Loucy (cell line): ENCODE measurements around the gene PLPPR3.

Experiments used
- H2AFZ ChIP-seq: fragments of 200-600 bp; sonication (generic); 2 replicates; pipeline ENCODE4 v1.6.0; 2016; ENCODE audit warnings: antibody characterized with exemption, mild to moderate bottlenecking, low read length, moderate library complexity
- H3F3A ChIP-seq: fragments of 200-600 bp; 2 replicates; pipeline ENCODE4 v1.6.0; 2016; ENCODE audit warnings: antibody characterized with exemption, low read depth, mild to moderate bottlenecking
- H3K27me3 ChIP-seq: fragments of 200-600 bp; sonication (generic); 2 replicates; pipeline ENCODE4 v1.6.1; 2014; ENCODE audit warnings: low read length, mild to moderate bottlenecking; ENCODE audit not compliant: insufficient read depth, poor library complexity, severe bottlenecking
- H3K36me3 ChIP-seq: fragments of 200-600 bp; sonication (generic); 2 replicates; pipeline ENCODE4 v1.6.1; 2016; ENCODE audit warnings: low read length; ENCODE audit not compliant: insufficient read depth
- H3K4me1 ChIP-seq: fragments of 200-600 bp; sonication (generic); 2 replicates; pipeline ENCODE4 v1.5.1; 2014; ENCODE audit warnings: low read length, mild to moderate bottlenecking; ENCODE audit not compliant: insufficient read depth, poor library complexity, severe bottlenecking
- H3K4me2 ChIP-seq: fragments of 200-600 bp; sonication (generic); 2 replicates; pipeline ENCODE4 v1.6.0; 2014; ENCODE audit warnings: antibody characterized with exemption, low read length, low read depth, mild to moderate bottlenecking; ENCODE audit not compliant: poor library complexity, severe bottlenecking
- H3K4me3 ChIP-seq: fragments of 200-600 bp; sonication (generic); 2 replicates; pipeline ENCODE4 v1.5.1; 2014; ENCODE audit warnings: low read length, mild to moderate bottlenecking, mixed read lengths; ENCODE audit not compliant: poor library complexity, severe bottlenecking
- H3K79me2 ChIP-seq: fragments of 200-600 bp; sonication (generic); 2 replicates; pipeline ENCODE4 v1.6.1; 2014; ENCODE audit warnings: low read length; ENCODE audit not compliant: insufficient read depth
- H3K9ac ChIP-seq: fragments of 200-600 bp; sonication (generic); 2 replicates; pipeline ENCODE4 v1.6.0; 2014; ENCODE audit warnings: mild to moderate bottlenecking, low read depth, low read length, moderate library complexity; ENCODE audit not compliant: poor library complexity, severe bottlenecking
- H3K9me2 ChIP-seq: fragments of 200-600 bp; sonication (generic); replicated peaks from 2 replicates; pipeline ENCODE4 v1.6.1; 2016; ENCODE audit warnings: low read depth, low read length, mixed read lengths
- H3K9me3 ChIP-seq: fragments of 200-600 bp; sonication (generic); 2 replicates; pipeline ENCODE4 v1.6.1; 2014; ENCODE audit warnings: mild to moderate bottlenecking, antibody characterized with exemption, low read length, low read depth; ENCODE audit not compliant: insufficient read depth
- H4K20me1 ChIP-seq: fragments of 200-600 bp; sonication (generic); 2 replicates; pipeline ENCODE4 v1.6.0; 2014; ENCODE audit warnings: antibody characterized with exemption, low read length, mild to moderate bottlenecking; ENCODE audit not compliant: insufficient read depth, poor library complexity, severe bottlenecking
- EZH2phosphoT487 ChIP-seq: fragments of 200-600 bp; IDR thresholded peaks from 2 replicates; pipeline ENCODE4 v1.6.1; 2018; ENCODE audit warnings: antibody characterized with exemption, mild to moderate bottlenecking, moderate library complexity, borderline replicate concordance
- TF ChIP-seq, protein P1 (sequence below): fragments of 200-600 bp; sonication (generic); conservative IDR thresholded peaks from 2 replicates; pipeline ENCODE4 v1.5.1; 2014; ENCODE audit warnings: mild to moderate bottlenecking, antibody characterized with exemption, low read length

Gene PLPPR3

DNA sequence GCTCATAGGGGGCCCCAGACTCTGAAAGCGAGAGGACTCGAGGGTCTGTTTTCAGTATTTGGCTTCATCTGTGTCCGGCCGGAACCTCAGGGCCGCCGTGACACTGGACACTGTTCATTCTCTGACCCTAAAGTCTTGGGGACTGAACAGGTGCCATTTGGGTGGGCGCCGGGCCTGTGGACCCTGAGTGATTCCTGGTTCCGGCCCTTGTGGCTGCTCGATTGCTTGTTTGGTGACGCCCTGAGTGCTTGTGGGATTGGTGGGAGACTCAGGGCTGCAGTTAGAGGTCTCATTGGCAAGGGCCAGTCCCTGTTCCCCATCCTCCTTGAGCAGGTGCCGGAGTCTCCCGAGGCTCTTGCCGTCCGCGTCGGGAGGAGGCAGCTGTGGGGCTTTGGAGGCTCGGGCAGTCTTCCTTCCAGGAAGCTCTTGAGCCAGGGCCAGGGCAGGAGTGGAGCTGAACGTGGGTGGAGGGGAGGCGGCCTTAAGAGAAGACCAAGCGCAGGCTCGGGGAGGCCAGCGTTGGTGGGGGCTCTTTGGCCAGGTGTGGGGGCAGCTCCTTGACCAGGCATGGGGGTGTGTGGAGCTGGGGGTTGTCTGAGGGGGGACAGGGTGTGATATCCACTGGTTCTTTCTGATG, 19.8 kb downstream of the PLPPR3 start:
- TF ChIP-seq, protein P1, sequence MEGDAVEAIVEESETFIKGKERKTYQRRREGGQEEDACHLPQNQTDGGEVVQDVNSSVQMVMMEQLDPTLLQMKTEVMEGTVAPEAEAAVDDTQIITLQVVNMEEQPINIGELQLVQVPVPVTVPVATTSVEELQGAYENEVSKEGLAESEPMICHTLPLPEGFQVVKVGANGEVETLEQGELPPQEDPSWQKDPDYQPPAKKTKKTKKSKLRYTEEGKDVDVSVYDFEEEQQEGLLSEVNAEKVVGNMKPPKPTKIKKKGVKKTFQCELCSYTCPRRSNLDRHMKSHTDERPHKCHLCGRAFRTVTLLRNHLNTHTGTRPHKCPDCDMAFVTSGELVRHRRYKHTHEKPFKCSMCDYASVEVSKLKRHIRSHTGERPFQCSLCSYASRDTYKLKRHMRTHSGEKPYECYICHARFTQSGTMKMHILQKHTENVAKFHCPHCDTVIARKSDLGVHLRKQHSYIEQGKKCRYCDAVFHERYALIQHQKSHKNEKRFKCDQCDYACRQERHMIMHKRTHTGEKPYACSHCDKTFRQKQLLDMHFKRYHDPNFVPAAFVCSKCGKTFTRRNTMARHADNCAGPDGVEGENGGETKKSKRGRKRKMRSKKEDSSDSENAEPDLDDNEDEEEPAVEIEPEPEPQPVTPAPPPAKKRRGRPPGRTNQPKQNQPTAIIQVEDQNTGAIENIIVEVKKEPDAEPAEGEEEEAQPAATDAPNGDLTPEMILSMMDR: no peak
- no peak for TF ChIP-seq EZH2phosphoT487
- H3K9ac ChIP-seq: peak overlapping the region; percentile 35

DNA sequence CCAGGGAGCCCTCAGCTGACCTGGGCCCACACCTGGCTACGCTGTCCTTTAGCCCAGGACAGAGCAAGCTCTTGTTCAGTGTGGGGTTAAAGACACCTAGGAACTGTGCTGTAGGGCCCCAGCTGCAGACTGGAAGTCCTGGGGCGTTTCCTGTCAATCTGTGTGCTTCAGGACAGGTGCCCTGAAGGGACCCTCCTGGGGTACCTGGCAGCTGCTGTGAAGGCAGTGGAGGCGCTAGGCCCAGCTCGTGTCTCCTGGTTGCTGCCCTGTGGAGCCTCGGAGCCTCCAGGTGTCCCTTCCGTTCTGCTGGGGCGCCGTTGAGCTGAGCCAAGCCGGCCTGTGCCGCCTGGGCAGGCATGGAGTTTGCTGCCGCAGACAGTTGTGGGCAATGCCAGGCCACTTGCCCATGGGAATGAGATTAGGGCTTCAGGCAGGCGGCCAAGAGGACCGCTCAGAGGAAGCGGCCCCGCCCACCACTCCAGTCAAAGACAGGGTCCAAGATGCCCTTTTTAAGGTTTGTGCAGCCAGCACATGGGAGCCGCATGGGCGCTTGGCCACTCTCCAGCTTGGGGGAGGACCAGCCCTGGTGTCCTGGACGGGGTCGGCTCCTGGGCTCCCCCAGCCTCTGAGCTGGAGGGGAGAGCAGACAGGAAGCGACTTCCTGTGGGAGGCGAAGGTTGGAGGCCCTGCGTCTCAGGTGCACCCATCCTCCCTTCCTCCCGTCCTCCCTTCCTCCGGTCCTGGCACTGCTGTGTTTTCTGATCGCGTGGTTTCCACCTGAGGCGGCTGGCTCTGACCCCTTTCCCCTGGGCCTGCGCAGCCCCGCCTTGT, 20.5 kb downstream of the PLPPR3 start:
- Histone ChIP-seq H3K36me3 (peaks cover 68% of the 10 kb centered on the region), H3K9me2 (no peaks in the 10 kb centered on the region), H3K9ac (peak overlapping the region; percentile 35), H3K27me3 (peaks cover 8% of the 10 kb centered on the region), H3K9me3 (no peaks in the 10 kb centered on the region), H3K79me2 (peaks cover 92% of the 10 kb centered on the region), H3K4me1 (peaks cover 21% of the 10 kb centered on the region), H2AFZ (no peak overlapping the region), H3K4me2 (peak overlapping the region; percentile 93), H4K20me1 (peaks cover 84% of the 10 kb centered on the region), H3F3A (no peaks in the 10 kb centered on the region), H3K4me3 (peak overlapping the region; percentile 97)
- TF ChIP-seq, protein P1: no peak
- TF ChIP-seq EZH2phosphoT487: no peak

More for the DNA sequence above, 19.8 kb downstream of the PLPPR3 start:
- peak overlapping the region; percentile 97 for H3K4me3 ChIP-seq
- peaks cover 91% of the 10 kb centered on the region for H4K20me1 ChIP-seq
- peaks cover 21% of the 10 kb centered on the region for H3K4me1 ChIP-seq
- no peaks in the 10 kb centered on the region for H3K9me2 ChIP-seq
- no peaks in the 10 kb centered on the region for H3F3A ChIP-seq
- H3K79me2 ChIP-seq: peaks cover 95% of the 10 kb centered on the region
- H3K9me3 ChIP-seq: no peaks in the 10 kb centered on the region
- H3K4me2 ChIP-seq: peak overlapping the region; percentile 93
- H3K27me3 ChIP-seq: peaks cover 8% of the 10 kb centered on the region
- peaks cover 75% of the 10 kb centered on the region for H3K36me3 ChIP-seq
- H2AFZ ChIP-seq: no peak overlapping the region

DNA sequence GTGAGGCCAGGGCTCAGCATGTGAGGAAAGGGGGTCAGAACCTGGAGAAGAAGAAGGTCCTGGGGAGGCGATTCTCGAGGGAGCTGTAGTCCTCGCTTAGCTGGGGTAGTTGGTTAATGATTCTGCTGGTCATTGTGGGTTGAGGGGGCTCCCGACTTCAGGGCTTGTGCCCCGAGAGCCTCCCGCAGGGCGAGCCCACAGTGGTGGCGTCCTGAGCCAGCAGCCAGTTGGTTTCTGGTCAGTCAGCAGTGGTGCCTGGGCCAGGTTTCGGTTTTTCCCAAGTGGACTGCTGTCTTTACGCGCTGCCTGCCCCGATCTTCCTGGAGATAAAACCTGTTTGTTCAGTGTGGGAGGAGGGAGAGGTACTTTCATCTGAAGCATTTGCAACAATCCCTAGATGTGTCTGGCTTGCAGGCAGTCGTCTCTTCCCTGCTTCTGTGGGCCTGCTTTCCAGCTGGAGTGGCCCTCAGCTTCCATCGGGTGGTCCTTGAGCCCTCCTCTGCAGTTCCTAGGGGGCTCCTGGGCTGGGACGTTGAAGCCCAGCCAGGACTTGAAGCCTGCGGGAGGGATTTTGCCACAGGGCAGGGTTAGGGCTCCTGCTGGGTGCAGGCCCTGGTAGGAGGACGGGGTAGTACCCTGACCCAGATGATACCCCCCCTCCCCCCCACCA, 21.3 kb downstream of the PLPPR3 start:
- Histone ChIP-seq H3K27me3 (peaks cover 8% of the 10 kb centered on the region), H3K4me2 (peak overlapping the region; percentile 93), H2AFZ (no peak overlapping the region), H3K9ac (peak overlapping the region; percentile 98), H3K9me2 (no peaks in the 10 kb centered on the region), H4K20me1 (peaks cover 76% of the 10 kb centered on the region), H3F3A (no peaks in the 10 kb centered on the region), H3K4me1 (peaks cover 25% of the 10 kb centered on the region), H3K36me3 (peaks cover 61% of the 10 kb centered on the region), H3K79me2 (peaks cover 87% of the 10 kb centered on the region), H3K4me3 (peak overlapping the region; percentile 97), H3K9me3 (no peaks in the 10 kb centered on the region)
- no peak for TF ChIP-seq EZH2phosphoT487
- TF ChIP-seq, protein P1: no peak
